Thyroid gland (tissue), 4 donors: ENCODE measurements around the gene MOBP. TPM values are rescaled to one million over a fixed set of nuclear protein-coding genes. Genes with fewer than 3 reads are reported as not detected.

Source experiments
- DNase-seq, 2 donors: peaks; one replicate each; pipeline ENCODE4 v3.0.0-alpha.2; 2019
- H3K27ac ChIP-seq, 3 donors: fragments of 200-600 bp; sonication (generic); 1 replicate in 2 of 3; 2 replicates in 1 of 3; pipeline ENCODE4 v1.5.1; 2016 to 2019; ENCODE audit warnings: mild to moderate bottlenecking in 1 of 3, moderate library complexity in 1 of 3
- H3K27me3 ChIP-seq: fragments of 200-600 bp; sonication (generic); one replicate; pipeline ENCODE4 v1.5.1; 2019
- H3K36me3 ChIP-seq, 2 donors: fragments of 200-600 bp; sonication (generic); one replicate each; pipeline ENCODE4 v1.5.1; 2016 to 2019
- H3K4me1 ChIP-seq, 2 donors: fragments of 200-600 bp; sonication (generic); one replicate each; pipeline ENCODE4 v1.5.1; 2017 to 2019
- H3K4me3 ChIP-seq, 3 donors: fragments of 200-600 bp; sonication (generic); replicated peaks in 1 of 3; 1 replicate in 2 of 3; 2 replicates in 1 of 3; pipeline ENCODE4 v1.5.1; 2016; ENCODE audit warnings: mild to moderate bottlenecking in 1 of 3
- H3K9me3 ChIP-seq: fragments of 200-600 bp; sonication (generic); one replicate; pipeline ENCODE4 v1.5.1; 2017
- CTCF ChIP-seq, 6 experiments: fragments of 200-600 bp in 3 of 6; fragments of 450-650 bp in 3 of 6; sonication (generic) in 3 of 6; IDR thresholded peaks; one replicate each; pipeline ENCODE4 v1.5.1; 2016 to 2019; ENCODE audit warnings: antibody characterized with exemption in 6 of 6, mild to moderate bottlenecking in 2 of 6, inconsistent platforms in 1 of 6, moderate library complexity in 1 of 6
- POLR2A ChIP-seq, 2 donors: fragments of 450-650 bp; IDR thresholded peaks; one replicate each; pipeline ENCODE4 v1.6.1; 2017; ENCODE audit warnings: antibody characterized with exemption in 2 of 2, mild to moderate bottlenecking in 2 of 2, moderate library complexity in 1 of 2
- WGBS, 2 donors: methylation state at CpG; one replicate each; pipeline ENCODE4 v1.1.5; 2017; 5-methylcytosine and 5-hydroxymethylcytosine counted together
- intact Hi-C: fragments of 100-400 bp; cut with DNase I; formaldehyde crosslinking; loops from one replicate; pipeline ENCODE4 v1.15.1; 2023
- total RNA-seq, 4 donors: library from RNA; depleted of rRNA; stranded (reverse); fragments of >200 nt; gene quantifications; one replicate each; pipeline ENCODE4 v1.2.3, GENCODE V29; 2016

The MOBP gene
- total RNA-seq, 4 donors from 2014 or later: not detected

- Histone ChIP-seq H3K9me3 (no peaks in the 10 kb centered on the region), H3K4me1 (no peaks in the 10 kb centered on the region), H3K36me3 (no peaks in the 10 kb centered on the region), H3K27ac (no peak overlapping the region), H3K4me3 (no peak overlapping the region), H3K27me3 (no peaks in the 10 kb centered on the region)
- 94 to 98% methylated on average over 1 of the region's 1 CpG for WGBS, 2 donors
- no peak for DNase-seq
- intact Hi-C loops: no loop called here
- no peak for TF ChIP-seq CTCF (IDR thresholded peaks at IDR 0.05)
These were observed 10.7 kb downstream of the MOBP start for GRCh38 chr3:39478226-39478625.

GRCh38 chr3:39479701-39480414 is 12.4 kb downstream of the MOBP start:
- Histone ChIP-seq H3K27me3 (no peaks in the 10 kb centered on the region), H3K4me3 (no peak overlapping the region), H3K4me1 (no peaks in the 10 kb centered on the region), H3K9me3 (no peaks in the 10 kb centered on the region), H3K36me3 (no peaks in the 10 kb centered on the region), H3K27ac (no peak overlapping the region)
- no peak for DNase-seq
- 67 to 78% methylated on average over 7 of the region's 7 CpGs for WGBS, 2 donors
- intact Hi-C loops: no loop called here
- TF ChIP-seq CTCF (IDR thresholded peaks at IDR 0.05): no peak
- TF ChIP-seq POLR2A (IDR thresholded peaks at IDR 0.05): no peak

GRCh38 chr3:39485547-39485946 is 18.1 kb downstream of the MOBP start:
- TF ChIP-seq POLR2A (IDR thresholded peaks at IDR 0.05): no peak
- no peak for TF ChIP-seq CTCF (IDR thresholded peaks at IDR 0.05)
- no peak overlapping the region for H3K27ac ChIP-seq
- H3K4me1 ChIP-seq: no peaks in the 10 kb centered on the region
- H3K27me3 ChIP-seq: no peaks in the 10 kb centered on the region
- H3K4me3 ChIP-seq: no peak overlapping the region
- 90 to 93% methylated on average over 8 of the region's 8 CpGs for WGBS, 2 donors
- intact Hi-C loops: no loop called here
- H3K9me3 ChIP-seq: no peaks in the 10 kb centered on the region
- H3K36me3 ChIP-seq: no peaks in the 10 kb centered on the region
- no peak for DNase-seq

- Histone ChIP-seq H3K9me3 (no peaks in the 10 kb centered on the region), H3K27ac (no peak overlapping the region), H3K36me3 (no peaks in the 10 kb centered on the region), H3K4me1 (no peaks in the 10 kb centered on the region), H3K4me3 (no peak overlapping the region), H3K27me3 (no peaks in the 10 kb centered on the region)
- WGBS, 2 donors: 70 to 94% methylated on average over 3 of the region's 3 CpGs
- intact Hi-C loops: no loop called here
- DNase-seq: no peak
- TF ChIP-seq POLR2A (IDR thresholded peaks at IDR 0.05) (no peak), CTCF (IDR thresholded peaks at IDR 0.05) (no peak)
These were observed 23.5 kb downstream of the MOBP start for GRCh38 chr3:39491014-39491413.

- Histone ChIP-seq H3K27me3 (no peaks in the 10 kb centered on the region), H3K9me3 (no peaks in the 10 kb centered on the region), H3K27ac (no peak overlapping the region), H3K4me1 (no peaks in the 10 kb centered on the region), H3K36me3 (no peaks in the 10 kb centered on the region), H3K4me3 (no peak overlapping the region)
- 87 to 99% methylated on average over 3 of the region's 3 CpGs for WGBS, 2 donors
- DNase-seq: no peak
- intact Hi-C loops: no loop called here
- TF ChIP-seq CTCF (IDR thresholded peaks at IDR 0.05) (no peak), POLR2A (IDR thresholded peaks at IDR 0.05) (no peak)
These were observed 24.4 kb downstream of the MOBP start for GRCh38 chr3:39491733-39492350.
